ENCODE measurements around the gene OST4. TPM values are rescaled to one million over a fixed set of nuclear protein-coding genes. Genes with fewer than 3 reads are reported as not detected.
A peak's percentile ranks its signal among the peaks of the same experiment; 100 is the strongest.
"Not testable (repeated sequence)": the region's sequence is repeated elsewhere in the genome, so short reads cannot be mapped to it uniquely, and the experiment has no call there.

The OST4 gene
- 325 and 383 TPM in 2 replicates for total RNA-seq (2014; rRNA removed)
- 1,006 TPM for polyA plus RNA-seq (2012)

GRCh38 chr2:27071277-27071989 lies at the start of gene OST4:
Gene OST4 (minus strand): TSS chr2:27071654.
- peak; percentile 87 for DNase-seq (ENCODE audit: low read depth)

DNA sequence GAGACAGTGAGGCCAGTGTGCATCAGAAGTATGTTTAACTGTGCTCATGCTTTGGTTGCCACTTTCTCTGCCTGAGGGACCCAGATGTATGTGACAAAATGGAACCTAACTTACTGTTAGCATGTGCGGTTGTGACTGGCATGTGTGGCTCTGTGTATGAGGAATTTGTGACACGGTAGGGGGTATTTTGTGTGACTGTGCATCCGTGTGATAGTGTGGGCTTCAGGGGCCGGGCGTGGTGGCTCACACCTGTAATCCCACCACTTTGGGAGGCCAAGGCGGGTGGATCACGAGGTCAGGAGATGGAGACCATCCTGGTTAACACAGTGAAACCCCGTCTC lies 47.8 kb upstream of the OST4 start:
- DNase-seq (ENCODE audit: low read depth): not testable (repeated sequence)

DNA sequence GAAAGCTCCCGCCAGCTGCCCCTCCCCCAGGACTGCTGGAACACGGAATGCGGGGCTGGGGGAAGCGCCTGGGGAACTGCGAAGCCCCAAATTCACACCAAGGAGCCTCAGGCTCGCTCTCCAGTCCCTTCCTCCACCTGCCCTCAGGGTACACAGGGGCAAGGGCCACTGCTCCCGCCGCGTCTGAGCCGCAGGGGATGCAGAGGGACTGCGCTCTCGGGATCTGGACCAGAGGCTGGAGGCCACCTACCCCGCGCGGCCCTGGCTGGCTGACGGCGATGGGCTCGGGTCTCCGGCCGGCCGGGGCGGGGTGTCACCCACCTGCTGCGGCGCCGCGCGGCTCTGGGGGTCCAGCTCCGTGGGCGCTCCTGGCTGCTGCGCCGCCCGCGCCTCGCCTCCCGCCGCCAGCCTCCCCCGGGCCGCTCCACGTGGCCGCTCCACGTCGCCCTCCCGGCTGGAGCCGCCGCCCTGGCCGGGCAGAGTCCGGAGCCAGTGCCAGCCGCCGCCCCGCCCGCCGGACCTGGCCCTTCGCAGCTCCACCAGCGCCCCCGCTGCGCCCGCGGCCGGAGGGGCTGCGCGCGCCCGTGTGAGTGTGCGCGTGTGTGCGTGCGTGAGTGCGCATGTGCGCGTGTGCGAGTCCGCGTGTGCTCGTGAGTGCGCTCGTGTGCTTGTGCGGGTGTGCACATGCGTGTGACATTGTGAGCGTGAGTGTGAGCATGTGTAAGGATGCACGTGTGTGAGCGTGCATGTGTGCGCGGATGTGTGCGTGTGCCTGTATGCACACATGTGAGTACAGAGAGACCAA lies 47.3 kb upstream of the OST4 start, which contains the start of gene CGREF1:
Gene CGREF1, minus strand, starts transcription at position 604 of the 805 bp plus-strand sequence. CDS start 14,762 bp downstream, outside the sequence.
- no peak for DNase-seq (ENCODE audit: low read depth)

- DNase-seq (ENCODE audit: low read depth): no peak
Measured at GRCh38 chr2:27117995-27118524, 46.6 kb upstream of the OST4 start.

- no peak for DNase-seq (ENCODE audit: low read depth)
Measured at GRCh38 chr2:27115519-27115918, 44.1 kb upstream of the OST4 start.

GRCh38 chr2:27111392-27112078 lies 40.1 kb upstream of the OST4 start:
- DNase-seq (ENCODE audit: low read depth): not testable (repeated sequence)

DNA sequence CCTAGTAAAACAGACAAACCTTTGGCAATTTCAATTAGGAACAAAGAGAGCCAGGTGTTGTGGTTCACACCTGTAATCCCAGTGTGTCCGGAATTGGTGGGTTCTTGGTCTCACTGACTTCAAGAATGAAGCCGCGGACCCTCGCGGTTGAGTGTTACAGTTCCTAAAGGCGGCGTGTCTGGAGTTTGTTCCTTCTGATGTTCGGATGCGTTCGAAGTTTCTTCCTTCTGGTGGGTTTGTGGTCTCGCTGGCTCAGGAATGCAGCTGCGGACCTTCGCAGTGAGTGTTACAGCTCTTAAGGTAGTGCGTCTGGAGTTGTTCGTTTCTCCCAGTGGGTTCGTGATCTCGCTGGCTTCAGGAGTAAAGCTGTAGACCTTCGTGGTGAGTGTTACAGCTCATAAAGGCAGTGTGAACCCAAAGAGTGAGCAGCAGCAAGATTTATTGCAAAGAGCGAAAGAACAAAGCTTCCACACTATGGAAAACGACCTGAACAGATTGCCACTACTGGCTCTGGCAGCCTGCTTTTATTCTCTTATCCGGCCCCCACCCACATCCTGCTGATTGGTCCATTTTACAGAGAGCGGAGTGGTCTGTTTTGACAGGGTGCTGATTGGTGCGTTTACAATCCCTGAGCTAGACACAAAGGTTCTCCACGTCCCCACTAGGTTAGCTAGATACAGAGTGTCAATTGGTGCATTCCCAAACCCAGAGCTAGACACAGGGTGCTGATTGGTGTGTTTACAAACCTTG lies 39.3 kb upstream of the OST4 start:
- not testable (repeated sequence) for DNase-seq (ENCODE audit: low read depth)

DNA sequence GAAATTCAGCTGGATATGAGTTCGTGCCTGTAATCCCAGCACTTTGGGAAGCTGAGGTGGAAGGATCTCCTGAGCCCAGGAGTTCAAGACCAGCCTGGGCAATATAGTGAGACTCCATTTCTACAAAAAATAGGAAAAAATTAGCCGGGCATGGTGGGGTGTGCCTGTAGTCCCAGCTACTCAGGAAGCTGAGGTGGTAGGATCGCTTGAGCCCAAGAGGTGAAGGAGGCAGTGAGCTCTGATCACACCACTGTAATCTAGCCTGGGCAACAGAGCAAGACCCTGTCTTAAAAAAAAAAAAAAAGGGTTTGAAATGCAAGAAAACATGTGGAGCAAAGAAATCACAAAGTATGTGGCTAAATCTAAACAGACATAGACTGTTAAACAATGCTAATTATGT lies 37.6 kb upstream of the OST4 start:
- no peak for DNase-seq (ENCODE audit: low read depth)

- no peak for DNase-seq (ENCODE audit: low read depth)
Measured at GRCh38 chr2:27108221-27108620, 36.8 kb upstream of the OST4 start.

- DNase-seq (ENCODE audit: low read depth): no peak
Measured at GRCh38 chr2:27105981-27106380, 34.5 kb upstream of the OST4 start.

- DNase-seq (ENCODE audit: low read depth): no peak
Measured at GRCh38 chr2:27102329-27102728, 30.9 kb upstream of the OST4 start.

GRCh38 chr2:27100036-27100435 lies 28.6 kb upstream of the OST4 start:
- no peak for DNase-seq (ENCODE audit: low read depth)

DNA sequence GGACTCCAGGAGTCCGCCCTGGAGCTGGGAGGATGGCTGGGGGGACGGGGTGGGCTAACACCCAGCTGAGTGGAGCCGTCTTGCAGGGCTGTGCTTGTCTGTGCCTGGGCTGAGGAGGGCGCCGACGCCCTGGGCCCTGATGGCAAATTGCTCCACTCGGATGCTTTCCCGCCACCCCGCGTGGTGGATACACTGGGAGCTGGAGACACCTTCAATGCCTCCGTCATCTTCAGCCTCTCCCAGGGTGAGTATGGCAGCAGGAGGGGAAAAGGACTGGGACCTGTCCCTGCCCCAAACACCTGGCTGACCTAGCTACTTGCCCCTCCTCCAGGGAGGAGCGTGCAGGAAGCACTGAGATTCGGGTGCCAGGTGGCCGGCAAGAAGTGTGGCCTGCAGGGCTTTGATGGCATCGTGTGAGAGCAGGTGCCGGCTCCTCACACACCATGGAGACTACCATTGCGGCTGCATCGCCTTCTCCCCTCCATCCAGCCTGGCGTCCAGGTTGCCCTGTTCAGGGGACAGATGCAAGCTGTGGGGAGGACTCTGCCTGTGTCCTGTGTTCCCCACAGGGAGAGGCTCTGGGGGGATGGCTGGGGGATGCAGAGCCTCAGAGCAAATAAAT lies 28.0 kb upstream of the OST4 start:
- no peak for DNase-seq (ENCODE audit: low read depth)

- no peak for DNase-seq (ENCODE audit: low read depth)
Measured at GRCh38 chr2:27097341-27097740, 25.9 kb upstream of the OST4 start.

DNA sequence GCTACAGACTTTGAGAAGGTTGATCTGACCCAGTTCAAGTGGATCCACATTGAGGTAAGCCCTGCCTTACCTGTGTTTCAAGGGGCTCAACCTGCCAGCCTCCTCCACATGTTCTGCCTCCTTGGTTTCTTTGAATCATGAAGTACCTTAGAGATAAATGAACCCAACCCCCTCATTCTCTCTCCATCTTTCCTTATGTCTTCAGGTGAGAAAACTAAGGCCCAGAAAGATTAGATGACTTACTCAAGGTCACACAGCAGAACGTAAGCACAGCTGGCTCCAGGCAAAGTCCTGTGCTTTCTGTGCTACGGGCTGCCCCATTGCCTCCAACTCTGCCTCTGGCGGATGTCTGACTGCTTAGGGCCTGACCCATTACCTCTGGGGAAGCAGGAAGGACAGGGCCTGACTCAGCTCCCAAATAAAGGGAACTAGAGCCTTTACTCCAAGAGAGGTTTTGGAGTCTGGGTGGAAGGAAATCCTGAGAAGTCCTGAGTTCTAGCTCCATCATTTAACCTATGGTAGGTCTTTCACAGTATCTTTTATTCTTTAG lies 25.4 kb upstream of the OST4 start:
- no peak for DNase-seq (ENCODE audit: low read depth)

DNA sequence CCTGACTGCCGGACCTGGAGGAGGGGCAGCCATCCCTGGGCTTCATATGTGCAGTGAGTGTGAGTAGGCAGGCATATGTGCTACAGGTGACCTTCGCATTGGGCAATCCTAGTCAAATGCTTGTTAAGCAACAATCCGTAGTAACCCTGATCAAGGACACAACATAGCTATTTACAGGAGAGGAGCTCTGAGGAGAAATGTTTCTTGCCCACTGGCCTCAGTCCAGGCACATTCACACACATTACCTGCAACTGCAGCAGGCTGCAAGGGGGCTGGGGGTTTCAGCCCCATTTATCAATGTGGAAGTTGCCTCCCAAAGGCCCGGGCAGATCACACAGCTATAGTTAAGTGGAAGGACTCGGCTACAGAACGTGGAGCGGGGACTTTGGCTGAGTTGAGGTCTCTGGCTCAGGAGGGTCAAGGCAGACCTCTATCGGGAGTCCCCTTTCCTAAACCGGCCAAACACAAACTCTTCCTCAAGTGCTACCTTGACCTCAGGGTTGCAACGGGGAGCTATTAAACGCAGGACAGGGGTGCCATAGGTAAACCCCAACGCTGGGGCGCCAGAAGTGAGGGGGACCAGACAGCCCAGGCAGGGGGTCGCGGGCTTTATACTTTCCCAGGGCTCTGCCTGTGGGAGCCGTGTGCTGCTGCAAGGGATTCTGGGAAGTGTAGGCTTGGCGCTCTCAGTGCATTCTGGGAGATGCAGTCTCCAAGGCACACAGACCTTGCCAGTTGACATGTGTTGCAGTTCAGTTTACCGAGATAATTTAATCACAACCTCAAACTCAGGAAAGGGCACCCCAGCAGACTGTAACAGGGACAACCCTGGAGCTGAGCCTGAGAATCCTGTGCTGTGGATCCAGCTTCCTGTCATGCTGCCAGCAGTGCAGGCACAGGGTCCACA lies 24.5 kb upstream of the OST4 start:
- peak; percentile 52 for DNase-seq (ENCODE audit: low read depth)

GRCh38 chr2:27095427-27095744 lies 23.9 kb upstream of the OST4 start:
- DNase-seq (ENCODE audit: low read depth): no peak

DNA sequence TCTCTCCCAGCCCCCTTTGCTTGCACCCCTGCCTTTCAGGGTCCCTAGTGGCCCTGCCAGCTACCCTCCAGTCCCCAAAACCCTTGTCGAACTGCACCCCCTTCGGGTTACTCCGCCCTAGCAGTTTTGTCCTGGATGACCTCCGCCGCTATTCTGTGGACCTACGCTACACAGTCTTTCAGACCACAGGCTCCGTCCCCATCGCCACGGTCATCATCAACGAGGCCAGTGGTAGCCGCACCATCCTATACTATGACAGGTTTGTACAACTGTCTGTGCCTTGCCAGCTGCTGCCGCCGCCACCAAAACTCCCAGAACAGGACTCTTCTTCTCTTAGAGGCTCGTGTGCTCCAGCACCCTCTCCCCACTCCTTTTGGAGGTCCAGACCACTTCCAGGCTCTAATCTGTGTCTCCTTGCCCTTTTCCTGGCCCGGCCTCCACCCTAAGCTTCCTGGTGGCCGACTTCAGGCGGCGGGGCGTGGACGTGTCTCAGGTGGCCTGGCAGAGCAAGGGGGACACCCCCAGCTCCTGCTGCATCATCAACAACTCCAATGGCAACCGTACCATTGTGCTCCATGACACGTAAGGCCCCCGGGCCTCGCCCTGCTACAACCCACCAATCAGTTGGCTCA lies 23.0 kb upstream of the OST4 start:
- DNase-seq (ENCODE audit: low read depth): no peak
